NCI-H82 treated with DMSO at 0.1 percent for 48 hours (cell line): ENCODE results near the gene DNAJC28.
A peak's percentile ranks its signal among the peaks of the same experiment; 100 is the strongest.
"Not testable (repeated sequence)": the region's sequence is repeated elsewhere in the genome, so short reads cannot be mapped to it uniquely, and the experiment has no call there.

Source experiments
- DNase-seq: peaks from one replicate; lab custom pipeline; 2025; ENCODE audit not compliant: unreplicated experiment; lab: John Stamatoyannopoulos, UW

Gene DNAJC28

DNA sequence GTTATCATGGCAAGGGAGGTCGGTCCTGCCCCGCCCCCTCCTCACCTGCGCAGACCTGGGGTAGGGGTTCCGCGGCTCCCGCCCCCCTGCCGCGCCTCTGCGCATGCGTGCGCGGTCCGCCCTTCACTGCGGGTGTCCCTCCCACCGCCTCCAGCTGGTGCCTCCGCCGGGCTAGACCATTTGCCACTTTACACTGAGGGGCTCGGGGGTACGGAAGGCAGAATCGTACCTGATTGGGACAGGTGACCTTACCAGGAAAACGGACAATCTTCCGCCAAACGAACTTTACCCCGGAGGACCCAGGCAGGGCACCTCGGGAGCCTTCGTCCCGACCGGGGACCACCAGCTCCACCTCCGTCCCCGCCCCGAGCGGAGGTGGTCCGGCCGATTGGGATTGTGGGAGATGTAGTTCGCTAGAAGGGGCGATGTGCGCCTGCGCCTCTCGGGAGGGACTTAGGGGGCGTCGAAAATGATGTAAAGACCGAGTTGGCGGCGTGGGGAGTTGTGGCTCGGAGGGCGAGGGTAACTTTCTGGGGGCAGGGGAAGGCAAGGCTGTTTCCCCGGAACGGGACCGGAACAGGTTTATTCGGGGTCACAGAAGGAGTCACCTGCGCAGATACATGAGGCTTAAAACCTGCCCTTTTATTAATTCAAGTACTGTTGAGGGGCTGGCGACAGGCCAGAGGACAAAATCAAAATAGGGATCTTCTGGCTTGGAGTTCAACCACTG, at the start of gene DNAJC28:
Gene DNAJC28 (minus strand): TSS at position 344 of the 730 bp plus-strand sequence. CDS start 2,323 bp downstream, outside the sequence.
- DNase-seq: peak; percentile 91

GRCh38 chr21:33541105-33541711, 49.7 kb upstream of the DNAJC28 start:
- DNase-seq: no peak

GRCh38 chr21:33540711-33541104, 49.2 kb upstream of the DNAJC28 start:
- no peak for DNase-seq

DNA sequence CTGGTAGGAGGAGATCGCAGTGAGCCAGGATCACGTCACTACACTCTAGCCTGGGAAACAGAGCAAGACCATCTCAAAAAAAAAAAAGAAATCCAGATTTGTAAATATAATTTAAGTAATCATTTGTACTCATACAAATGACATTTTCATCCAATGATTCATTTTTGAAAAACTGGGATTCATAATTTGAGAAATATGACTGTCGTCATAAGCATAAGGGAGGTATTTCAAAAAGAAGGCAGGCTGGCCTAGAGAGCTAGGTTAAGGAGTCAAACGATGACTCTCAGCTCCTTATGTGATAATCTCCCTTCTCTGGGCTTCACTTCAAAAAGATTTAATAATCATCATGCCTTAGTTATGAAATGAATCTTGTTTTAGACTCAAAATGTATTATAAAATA, 48.1 kb upstream of the DNAJC28 start:
- DNase-seq: no peak

GRCh38 chr21:33537212-33537611, 45.7 kb upstream of the DNAJC28 start:
- no peak for DNase-seq

DNA sequence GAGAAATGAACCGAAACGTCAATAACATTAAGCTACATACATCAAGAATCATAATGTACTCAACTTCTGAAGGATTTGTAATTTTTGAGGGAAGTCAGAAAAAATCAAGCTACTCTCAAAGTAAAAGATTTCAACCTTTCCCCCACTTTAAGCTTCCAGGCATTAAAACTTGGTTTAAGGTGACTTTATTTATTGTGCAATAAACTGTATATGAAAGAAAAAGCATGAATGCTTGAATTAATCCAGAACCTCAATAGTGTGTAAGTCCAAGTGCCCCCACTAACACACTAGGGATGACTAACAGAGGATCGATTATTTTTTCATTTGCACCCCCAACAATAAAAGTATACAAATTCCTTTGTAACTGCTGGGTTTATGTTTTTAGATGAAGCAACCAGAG, 39.5 kb upstream of the DNAJC28 start:
- no peak for DNase-seq

DNA sequence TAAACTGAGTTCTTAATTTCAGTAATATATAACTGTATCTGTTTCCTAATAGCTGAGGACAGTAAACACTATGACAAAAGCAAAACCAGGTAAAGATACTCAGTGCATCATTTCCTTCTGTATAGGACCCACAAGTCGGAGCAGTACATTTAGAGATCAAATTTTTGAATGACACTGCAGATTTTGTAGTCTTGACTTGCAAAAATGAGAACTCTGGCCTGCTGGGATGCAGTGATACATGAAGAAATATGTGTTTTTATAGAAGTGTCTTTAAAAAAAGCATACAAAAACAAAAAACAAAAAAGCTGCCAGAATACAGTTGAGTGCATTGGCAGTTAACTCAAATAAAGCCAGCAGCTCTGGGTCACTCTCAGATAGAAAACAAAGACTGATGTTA, 31.4 kb upstream of the DNAJC28 start:
- no peak for DNase-seq

DNA sequence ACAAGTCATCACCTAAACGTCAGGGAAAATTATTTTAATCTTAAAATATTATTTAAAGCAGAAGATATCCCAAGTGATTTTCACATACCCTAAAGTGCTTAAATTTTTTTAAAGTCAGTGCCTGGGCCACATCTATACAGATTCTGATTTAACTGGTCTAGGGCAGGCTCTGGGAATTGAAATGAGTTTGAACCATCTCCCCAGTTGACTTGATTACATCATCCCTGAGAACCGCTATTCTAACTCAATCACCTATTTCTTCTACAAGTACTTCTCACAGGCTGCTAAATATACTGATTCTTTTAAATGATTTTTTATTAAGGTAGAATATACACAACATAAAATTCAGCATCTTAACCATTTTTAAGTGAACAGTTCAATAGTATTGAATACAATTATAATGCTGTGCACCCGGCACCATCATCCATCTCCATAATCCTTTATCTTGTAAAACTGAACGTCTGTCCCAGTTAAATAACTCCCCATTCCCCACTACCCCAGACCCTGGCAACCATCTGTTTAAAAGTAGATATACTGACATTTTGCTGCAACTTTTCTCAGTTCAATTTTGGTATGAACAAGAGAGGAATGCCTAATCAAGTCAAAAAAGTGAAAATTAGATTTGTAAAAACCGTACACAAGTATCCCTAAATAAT, 30.9 kb upstream of the DNAJC28 start:
- peak; percentile 51 for DNase-seq

DNA sequence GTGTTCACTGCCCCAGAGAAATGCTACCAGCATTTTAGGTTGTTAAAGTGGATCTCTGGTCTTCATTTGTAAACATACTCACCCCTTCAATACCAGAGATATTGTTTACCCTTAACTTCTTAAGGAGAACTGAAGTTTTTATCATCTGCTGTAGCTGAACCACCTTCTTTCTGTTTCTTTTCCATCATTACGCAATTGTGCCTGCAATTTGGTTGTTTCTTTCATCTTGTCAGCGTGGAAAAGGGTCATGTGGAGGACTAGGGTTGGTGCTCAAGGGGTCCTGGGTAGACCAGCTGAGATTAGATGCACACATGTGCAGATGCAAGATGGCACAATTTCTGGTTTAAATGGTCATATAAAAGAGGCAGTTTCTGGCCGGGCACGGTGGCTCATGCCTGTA, 27.4 kb upstream of the DNAJC28 start:
- no peak for DNase-seq

- DNase-seq: no peak
Observed at GRCh38 chr21:33514229-33514628, 22.7 kb upstream of the DNAJC28 start.

GRCh38 chr21:33512481-33512880, 21.0 kb upstream of the DNAJC28 start:
- DNase-seq: no peak

DNA sequence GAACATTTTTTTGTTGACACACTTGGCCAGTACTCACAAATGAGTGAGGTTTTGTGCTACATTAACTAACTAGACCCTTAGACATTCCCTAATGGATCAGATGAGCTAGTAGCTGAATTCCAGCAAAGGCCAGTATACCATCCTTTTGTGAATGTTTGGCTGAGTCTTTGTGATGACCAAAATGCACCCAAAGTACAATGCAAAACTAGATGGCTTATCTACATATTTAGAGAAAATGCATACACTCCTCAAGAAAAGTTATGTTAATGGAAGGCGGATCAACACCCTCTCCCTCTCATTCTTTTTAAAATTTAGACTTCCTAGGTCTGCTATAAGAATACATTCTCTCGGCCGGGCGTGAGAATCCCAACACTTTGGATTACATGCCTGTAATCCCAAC, 20.1 kb upstream of the DNAJC28 start:
- DNase-seq: no peak

DNA sequence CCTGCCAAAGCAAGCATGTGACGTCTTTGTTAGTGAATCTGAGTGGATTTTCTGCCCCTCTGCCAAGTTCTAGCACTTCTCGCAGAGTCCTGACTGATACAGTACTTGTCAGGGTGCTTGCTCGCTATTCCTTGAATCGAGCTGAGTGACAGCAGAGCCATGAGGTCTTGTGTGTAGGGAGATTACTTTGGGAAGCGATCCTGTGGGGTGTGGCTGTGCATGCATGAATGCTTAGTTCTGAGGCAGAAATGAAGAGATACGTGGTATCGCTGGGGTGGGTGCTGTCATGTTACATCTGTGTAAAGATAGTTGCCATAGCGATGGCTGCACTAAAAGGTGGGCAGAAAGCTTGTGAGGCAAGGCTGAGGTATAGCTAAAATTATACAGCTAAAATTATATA, 19.3 kb upstream of the DNAJC28 start:
- DNase-seq: no peak

- DNase-seq: not testable (repeated sequence)
Observed at GRCh38 chr21:33507003-33507402, 15.5 kb upstream of the DNAJC28 start.

DNA sequence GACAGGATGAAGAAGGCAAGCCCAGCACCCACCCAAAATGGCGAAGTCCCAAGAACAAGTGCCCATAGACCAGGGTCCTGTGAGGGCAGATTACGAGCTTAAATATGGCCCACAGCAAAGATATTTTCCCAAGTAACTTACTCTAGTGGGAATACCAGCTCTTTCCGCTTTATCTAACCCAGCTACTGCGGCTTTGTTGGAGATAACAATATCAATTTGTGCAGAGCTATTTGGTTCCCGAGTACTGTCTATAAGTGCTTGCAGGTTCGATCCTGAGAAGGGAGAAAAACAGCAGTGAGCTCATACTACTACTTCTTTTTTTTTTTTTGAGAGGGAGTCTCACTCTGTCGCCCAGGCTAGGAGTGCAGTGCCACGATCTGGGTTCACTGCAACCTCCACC, 14.3 kb upstream of the DNAJC28 start:
- DNase-seq: no peak

DNA sequence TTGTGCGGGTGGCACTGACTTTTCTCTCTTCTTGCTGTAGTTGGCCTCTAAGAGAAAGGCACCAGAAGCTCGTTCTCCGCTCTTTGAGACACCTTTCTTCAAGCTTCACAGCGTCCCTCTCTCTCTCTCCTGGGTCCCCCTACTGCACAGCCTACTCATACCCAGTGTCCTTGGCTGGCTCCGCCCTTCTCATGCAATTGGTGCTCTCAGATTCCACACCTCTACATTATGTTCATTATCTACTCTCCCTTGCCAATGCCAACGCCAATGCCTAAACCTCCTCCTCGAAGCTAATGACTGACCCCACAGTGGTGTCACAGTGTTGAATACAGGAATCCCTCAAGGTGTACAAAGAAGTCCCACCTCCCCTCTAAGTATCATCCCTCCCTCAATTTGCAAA, 4.8 kb upstream of the DNAJC28 start:
- no peak for DNase-seq

GRCh38 chr21:33495743-33496142, 4.2 kb upstream of the DNAJC28 start:
- peak; percentile 54 for DNase-seq

- DNase-seq: no peak
Observed at GRCh38 chr21:33493756-33494155, 2.2 kb upstream of the DNAJC28 start.

DNA sequence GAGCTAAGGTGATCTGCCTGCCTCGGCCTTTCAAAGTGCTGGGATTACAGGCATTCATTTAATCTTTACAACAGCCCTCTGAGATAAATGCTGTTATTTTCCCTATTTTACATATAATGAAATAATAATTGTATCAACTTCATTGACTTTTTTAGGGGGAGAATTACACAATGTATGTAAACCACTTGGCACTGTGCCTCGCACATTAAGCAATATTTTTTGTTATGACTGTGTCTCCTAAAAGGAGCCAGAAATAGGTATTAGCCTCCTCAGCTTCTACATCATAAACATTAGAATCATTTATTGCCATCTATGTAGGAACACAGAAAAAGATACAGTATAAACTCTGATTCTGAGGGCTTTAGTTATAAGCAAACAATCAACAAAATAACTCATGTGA, 1.1 kb upstream of the DNAJC28 start:
- no peak for DNase-seq

- no peak for DNase-seq
Observed at GRCh38 chr21:33490991-33491372, 534 bp downstream of the DNAJC28 start.

GRCh38 chr21:33488936-33489335, 2.6 kb downstream of the DNAJC28 start:
- no peak for DNase-seq

DNA sequence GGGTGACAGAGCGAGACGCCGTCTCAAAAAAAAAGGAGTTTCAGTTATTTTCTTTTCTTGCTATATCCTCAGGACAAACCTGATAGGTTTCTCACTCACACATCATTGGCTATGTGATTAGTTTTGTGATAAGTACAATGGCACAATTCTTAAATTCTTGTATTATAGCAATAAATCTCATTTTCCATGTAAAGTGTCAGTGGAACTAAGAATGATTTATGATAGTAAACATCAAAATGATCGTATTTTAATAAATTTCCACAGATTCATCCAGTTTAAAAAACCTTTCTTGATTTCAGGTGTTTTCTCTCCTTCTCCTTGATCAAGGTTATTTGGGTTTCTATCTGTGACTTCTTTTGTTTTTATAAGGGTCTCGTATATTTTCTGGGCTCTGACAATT, 3.5 kb downstream of the DNAJC28 start:
- DNase-seq: no peak
